HCT116 (cell line): ENCODE results near the gene KRTAP5-4. TPM values are rescaled to one million over a fixed set of nuclear protein-coding genes. Genes with fewer than 3 reads are reported as not detected.

ENCODE experiments used
- ATAC-seq: fragments of 200-7000 bp; cut with Tn5 transposase; 2 replicates; pipeline ENCODE4 v1.9.1; 2020; ENCODE audit warnings: mild to moderate bottlenecking, moderate library complexity
- BruUV-seq: library from RNA; stranded (reverse); fragments of 400-500 nt; replicated peaks from 2 replicates; lab custom pipeline; 2021; lab: Mats Ljungman, UMichigan
- CTCF ChIA-PET: fragments of 300-600 bp; sonication (Branson Sonifier 250); formaldehyde crosslinking; loops from one replicate; lab custom pipeline; 2021; ENCODE audit warnings: antibody characterized with exemption; lab: Charles Lee
- POLR2A ChIA-PET: fragments of 300-600, 350-600 bp; sonication (Branson Sonifier 250); formaldehyde crosslinking; loops from one replicate; lab custom pipeline; 2021; ENCODE audit warnings: antibody characterized with exemption; lab: Charles Lee
- RAD21 ChIA-PET, 2 experiments: fragments of 300-600 bp; sonication (Branson Sonifier 250); formaldehyde crosslinking; loops; one replicate each; lab custom pipeline; 2023; ENCODE audit warnings: low total read pairs in 2 of 2; ENCODE audit not compliant: uncharacterized antibody in 2 of 2, unreplicated experiment in 2 of 2, low non-redundant PET in 1 of 2; lab: Charles Lee
- DNase-seq: peaks from one replicate; pipeline ENCODE4 v3.0.0-alpha.2; 2010; ENCODE audit warnings: low read depth, low spot score
- H2AFZ ChIP-seq: fragments of 200-600 bp; shearing (Covaris generic), sonication (generic); 2 replicates; pipeline ENCODE4 v1.6.1; 2017; ENCODE audit warnings: low read depth, mixed run types, mixed read lengths, antibody characterized with exemption, low read length; ENCODE audit not compliant: poor library complexity, severe bottlenecking
- H3K27ac ChIP-seq: 2 replicates; pipeline ENCODE4 v1.5.1; 2012; ENCODE audit warnings: low read depth, low read length
- H3K27me3 ChIP-seq: fragments of 200-600 bp; sonication (generic); 2 replicates; pipeline ENCODE4 v1.6.1; 2016; ENCODE audit warnings: mixed run types, low read length, mixed read lengths; ENCODE audit not compliant: insufficient read depth
- H3K36me3 ChIP-seq, 2 experiments: fragments of 200-500 bp in 1 of 2; fragments of 200-600 bp in 1 of 2; sonication (Bioruptor generic) in 1 of 2; sonication (generic) in 1 of 2; 2 replicates each; pipeline versions ENCODE4 v1.5.1 to v1.6.1; 2014 to 2016; ENCODE audit warnings: low read length in 2 of 2, inconsistent platforms in 1 of 2, mixed read lengths in 1 of 2, mixed run types in 1 of 2; ENCODE audit not compliant: insufficient read depth in 2 of 2, control insufficient read depth in 1 of 2
- H3K4me1 ChIP-seq, 2 experiments: fragments of 200-600 bp in 1 of 2; sonication (generic) in 1 of 2; 2 replicates each; pipeline versions ENCODE4 v1.5.1 to v1.6.1; 2012 to 2017; ENCODE audit warnings: low read length in 2 of 2, inconsistent platforms in 1 of 2, mild to moderate bottlenecking in 1 of 2, mixed read lengths in 1 of 2, mixed run types in 1 of 2, moderate library complexity in 1 of 2; ENCODE audit not compliant: insufficient read depth in 2 of 2, control insufficient read depth in 1 of 2
- H3K4me2 ChIP-seq: fragments of 200-600 bp; sonication (generic); 2 replicates; pipeline ENCODE4 v1.6.1; 2017; ENCODE audit warnings: mixed run types, low read length, mixed read lengths
- H3K4me3 ChIP-seq, 2 experiments: fragments of 200-600 bp in 1 of 2; sonication (generic) in 1 of 2; replicated peaks in 1 of 2; 2 replicates each; pipeline ENCODE4 v1.5.1; 2011 to 2016; ENCODE audit warnings: low read length in 2 of 2, control low read depth in 1 of 2, low read depth in 1 of 2, mild to moderate bottlenecking in 1 of 2, mixed read lengths in 1 of 2, mixed run types in 1 of 2
- H3K79me2 ChIP-seq: fragments of 200-600 bp; sonication (generic); 2 replicates; pipeline ENCODE4 v1.6.1; 2017; ENCODE audit warnings: mild to moderate bottlenecking, mixed run types, low read length, moderate library complexity, mixed read lengths; ENCODE audit not compliant: insufficient read depth
- H3K9ac ChIP-seq: fragments of 200-600 bp; sonication (generic); 2 replicates; pipeline ENCODE4 v1.6.1; 2016; ENCODE audit warnings: low read length, mixed read lengths
- H3K9me2 ChIP-seq: fragments of 200-600 bp; sonication (generic), shearing (Covaris generic); 2 replicates; pipeline ENCODE4 v1.6.1; 2017; ENCODE audit warnings: mixed run types, mild to moderate bottlenecking, moderate library complexity; ENCODE audit not compliant: insufficient read depth
- H3K9me3 ChIP-seq, 2 experiments: fragments of 200-500 bp in 1 of 2; fragments of 200-600 bp in 1 of 2; sonication (Bioruptor generic) in 1 of 2; sonication (generic) in 1 of 2; 2 replicates each; pipeline ENCODE4 v1.6.1; 2014 to 2017; ENCODE audit warnings: low read length in 2 of 2, mixed read lengths in 2 of 2, inconsistent platforms in 1 of 2, low read depth in 1 of 2, mild to moderate bottlenecking in 1 of 2, mixed run types in 1 of 2, moderate library complexity in 1 of 2; ENCODE audit not compliant: control insufficient read depth in 1 of 2, insufficient read depth in 1 of 2
- H4K20me1 ChIP-seq: fragments of 200-600 bp; sonication (generic), shearing (Covaris generic); 2 replicates; pipeline ENCODE4 v1.6.1; 2017; ENCODE audit warnings: mixed run types, mild to moderate bottlenecking, moderate library complexity; ENCODE audit not compliant: insufficient read depth
- ATF3 ChIP-seq: IDR thresholded peaks from 2 replicates; pipeline ENCODE4 v1.6.1; 2012
- CBX3 ChIP-seq: IDR thresholded peaks from 2 replicates; pipeline ENCODE4 v1.6.1; 2012; ENCODE audit warnings: low read depth
- CEBPB ChIP-seq: IDR thresholded peaks from 2 replicates; pipeline ENCODE4 v1.6.1; 2012; ENCODE audit warnings: low read depth
- CTCF ChIP-seq, 3 experiments: fragments of 200-600 bp in 1 of 3; sonication (generic) in 1 of 3; IDR thresholded peaks in 2 of 3; conservative IDR thresholded peaks in 1 of 3; 2 replicates each; pipeline ENCODE4 v1.5.1; 2012 to 2017; ENCODE audit warnings: low read depth in 2 of 3, low read length in 2 of 3, antibody characterized with exemption in 1 of 3, borderline replicate concordance in 1 of 3, control low read depth in 1 of 3, mild to moderate bottlenecking in 1 of 3, mixed read lengths in 1 of 3, mixed run types in 1 of 3, moderate library complexity in 1 of 3; ENCODE audit not compliant: insufficient read depth in 1 of 3
- EGR1 ChIP-seq: IDR thresholded peaks from 2 replicates; pipeline ENCODE4 v1.6.1; 2012; ENCODE audit warnings: low read depth
- ELF1 ChIP-seq: IDR thresholded peaks from 2 replicates; pipeline ENCODE4 v1.6.1; 2012; ENCODE audit warnings: low read depth, borderline replicate concordance
- EZH2 ChIP-seq: fragments of 200-600 bp; sonication (generic); IDR thresholded peaks from 2 replicates; pipeline ENCODE4 v1.6.1; 2017; ENCODE audit warnings: antibody characterized with exemption, mixed run types
- EZH2phosphoT487 ChIP-seq: fragments of 200-600 bp; IDR thresholded peaks from 2 replicates; pipeline ENCODE4 v1.6.1; 2018; ENCODE audit warnings: antibody characterized with exemption, borderline replicate concordance
- FOSL1 ChIP-seq: IDR thresholded peaks from 2 replicates; pipeline ENCODE4 v1.6.1; 2012; ENCODE audit warnings: low read depth
- JUND ChIP-seq: IDR thresholded peaks from 2 replicates; pipeline ENCODE4 v1.6.1; 2012
- MAX ChIP-seq: IDR thresholded peaks from 2 replicates; pipeline ENCODE4 v1.6.1; 2012
- POLR2AphosphoS5 ChIP-seq: IDR thresholded peaks from 2 replicates; pipeline ENCODE4 v1.6.1; 2011; ENCODE audit warnings: mild to moderate bottlenecking, low read depth, low read length, moderate library complexity
- RAD21 ChIP-seq: IDR thresholded peaks from 2 replicates; pipeline ENCODE4 v1.6.1; 2012; ENCODE audit warnings: low read depth, mild to moderate bottlenecking
- SIN3A ChIP-seq: IDR thresholded peaks from 2 replicates; pipeline ENCODE4 v1.6.1; 2012; ENCODE audit warnings: low read depth
- SP1 ChIP-seq: IDR thresholded peaks from 2 replicates; pipeline ENCODE4 v1.6.1; 2012; ENCODE audit warnings: low read depth
- SRF ChIP-seq: IDR thresholded peaks from 2 replicates; pipeline ENCODE4 v1.6.1; 2012; ENCODE audit warnings: low read depth
- ZFX ChIP-seq: fragments of 450-650 bp; IDR thresholded peaks from 2 replicates; pipeline ENCODE4 v1.6.1; 2017
- ZNF274 ChIP-seq: fragments of 200-500 bp; sonication (Bioruptor generic); IDR thresholded peaks from 2 replicates; pipeline ENCODE4 v1.6.1; 2014; ENCODE audit warnings: mild to moderate bottlenecking, low read depth, low read length, inconsistent platforms
- intact Hi-C: fragments of 100-400 bp; cut with micrococcal nuclease; formaldehyde crosslinking; loops from 2 replicates; pipeline ENCODE4 v1.10.0; 2022
- total RNA-seq: library from RNA; stranded (reverse); gene quantifications from one replicate; pipeline ENCODE4 v1.2.1, GENCODE V29; 2021; ENCODE audit not compliant: unreplicated experiment
- TF ChIP-seq, protein P1 (sequence below): IDR thresholded peaks from 2 replicates; pipeline ENCODE4 v1.6.1; 2011; ENCODE audit warnings: mild to moderate bottlenecking, low read length, moderate library complexity; ENCODE audit not compliant: insufficient replicate concordance; ENCODE audit errors: extremely low read depth
- TF ChIP-seq, protein P2 (sequence below): IDR thresholded peaks from 2 replicates; pipeline ENCODE4 v1.6.1; 2012; ENCODE audit warnings: low read depth

KRTAP5-4 gene
- total RNA-seq, 1 experiment from 2014 or later: not detected

- CTCF ChIA-PET: no interaction called here
- Histone ChIP-seq H3K4me3 (no peak overlapping the region), H3K79me2 (no peaks in the 10 kb centered on the region), H2AFZ (no peak overlapping the region), H3K27me3 (no peaks in the 10 kb centered on the region), H3K9me3 (no peaks in the 10 kb centered on the region), H3K27ac (no peak overlapping the region), H3K36me3 (no peaks in the 10 kb centered on the region), H3K9me2 (no peaks in the 10 kb centered on the region), H4K20me1 (no peaks in the 10 kb centered on the region), H3K9ac (no peak overlapping the region), H3K4me2 (no peak overlapping the region), H3K4me1 (peaks cover 0 to 7% of the 10 kb centered on the region in 2 experiments; a peak in 3 of 4 replicates)
- ATAC-seq (no peak), DNase-seq (no peak)
- RAD21 ChIA-PET: no interaction called here
- TF ChIP-seq ELF1 (no peak), SRF (no peak), ZNF274 (no peak), EZH2 (no peak), CTCF (IDR thresholded peaks at IDR 0.05 in 2 of 3, conservative IDR thresholded peaks at IDR 0.05 in 1 of 3; ENCODE audit: borderline replicate concordance in 1 of 3, insufficient read depth in 1 of 3, low read depth in 2 of 3, low read length in 2 of 3) (no peak), EZH2phosphoT487 (no peak), SIN3A (no peak), ZFX (no peak), FOSL1 (no peak), SP1 (no peak), RAD21 (no peak), JUND (no peak), POLR2AphosphoS5 (no peak), MAX (no peak), CBX3 (no peak), ATF3 (no peak), EGR1 (no peak), CEBPB (no peak)
- TF ChIP-seq, protein P1, sequence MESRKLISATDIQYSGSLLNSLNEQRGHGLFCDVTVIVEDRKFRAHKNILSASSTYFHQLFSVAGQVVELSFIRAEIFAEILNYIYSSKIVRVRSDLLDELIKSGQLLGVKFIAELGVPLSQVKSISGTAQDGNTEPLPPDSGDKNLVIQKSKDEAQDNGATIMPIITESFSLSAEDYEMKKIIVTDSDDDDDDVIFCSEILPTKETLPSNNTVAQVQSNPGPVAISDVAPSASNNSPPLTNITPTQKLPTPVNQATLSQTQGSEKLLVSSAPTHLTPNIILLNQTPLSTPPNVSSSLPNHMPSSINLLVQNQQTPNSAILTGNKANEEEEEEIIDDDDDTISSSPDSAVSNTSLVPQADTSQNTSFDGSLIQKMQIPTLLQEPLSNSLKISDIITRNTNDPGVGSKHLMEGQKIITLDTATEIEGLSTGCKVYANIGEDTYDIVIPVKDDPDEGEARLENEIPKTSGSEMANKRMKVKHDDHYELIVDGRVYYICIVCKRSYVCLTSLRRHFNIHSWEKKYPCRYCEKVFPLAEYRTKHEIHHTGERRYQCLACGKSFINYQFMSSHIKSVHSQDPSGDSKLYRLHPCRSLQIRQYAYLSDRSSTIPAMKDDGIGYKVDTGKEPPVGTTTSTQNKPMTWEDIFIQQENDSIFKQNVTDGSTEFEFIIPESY: no peak
- TF ChIP-seq, protein P2, sequence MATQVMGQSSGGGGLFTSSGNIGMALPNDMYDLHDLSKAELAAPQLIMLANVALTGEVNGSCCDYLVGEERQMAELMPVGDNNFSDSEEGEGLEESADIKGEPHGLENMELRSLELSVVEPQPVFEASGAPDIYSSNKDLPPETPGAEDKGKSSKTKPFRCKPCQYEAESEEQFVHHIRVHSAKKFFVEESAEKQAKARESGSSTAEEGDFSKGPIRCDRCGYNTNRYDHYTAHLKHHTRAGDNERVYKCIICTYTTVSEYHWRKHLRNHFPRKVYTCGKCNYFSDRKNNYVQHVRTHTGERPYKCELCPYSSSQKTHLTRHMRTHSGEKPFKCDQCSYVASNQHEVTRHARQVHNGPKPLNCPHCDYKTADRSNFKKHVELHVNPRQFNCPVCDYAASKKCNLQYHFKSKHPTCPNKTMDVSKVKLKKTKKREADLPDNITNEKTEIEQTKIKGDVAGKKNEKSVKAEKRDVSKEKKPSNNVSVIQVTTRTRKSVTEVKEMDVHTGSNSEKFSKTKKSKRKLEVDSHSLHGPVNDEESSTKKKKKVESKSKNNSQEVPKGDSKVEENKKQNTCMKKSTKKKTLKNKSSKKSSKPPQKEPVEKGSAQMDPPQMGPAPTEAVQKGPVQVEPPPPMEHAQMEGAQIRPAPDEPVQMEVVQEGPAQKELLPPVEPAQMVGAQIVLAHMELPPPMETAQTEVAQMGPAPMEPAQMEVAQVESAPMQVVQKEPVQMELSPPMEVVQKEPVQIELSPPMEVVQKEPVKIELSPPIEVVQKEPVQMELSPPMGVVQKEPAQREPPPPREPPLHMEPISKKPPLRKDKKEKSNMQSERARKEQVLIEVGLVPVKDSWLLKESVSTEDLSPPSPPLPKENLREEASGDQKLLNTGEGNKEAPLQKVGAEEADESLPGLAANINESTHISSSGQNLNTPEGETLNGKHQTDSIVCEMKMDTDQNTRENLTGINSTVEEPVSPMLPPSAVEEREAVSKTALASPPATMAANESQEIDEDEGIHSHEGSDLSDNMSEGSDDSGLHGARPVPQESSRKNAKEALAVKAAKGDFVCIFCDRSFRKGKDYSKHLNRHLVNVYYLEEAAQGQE: no peak
- intact Hi-C loops: no loop called here
- BruUV-seq: no TSS peak
- POLR2A ChIA-PET: no interaction called here
Measured at GRCh38 chr11:1656670-1657069, 34.7 kb upstream of the KRTAP5-4 start.
